ENCODE data around the gene SPACA4. TPM values are rescaled to one million over a fixed set of nuclear protein-coding genes. Genes with fewer than 3 reads are reported as not detected.
"Not testable (repeated sequence)": the region's sequence is repeated elsewhere in the genome, so short reads cannot be mapped to it uniquely, and the experiment has no call there.

Gene SPACA4, protein sequence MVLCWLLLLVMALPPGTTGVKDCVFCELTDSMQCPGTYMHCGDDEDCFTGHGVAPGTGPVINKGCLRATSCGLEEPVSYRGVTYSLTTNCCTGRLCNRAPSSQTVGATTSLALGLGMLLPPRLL
- not detected in 2 replicates for total RNA-seq (2014; rRNA removed; shearing (Covaris generic))
- polyA plus RNA-seq (2014; cell fraction: nucleus; rRNA removed), result not detected in 2 replicates

DNA sequence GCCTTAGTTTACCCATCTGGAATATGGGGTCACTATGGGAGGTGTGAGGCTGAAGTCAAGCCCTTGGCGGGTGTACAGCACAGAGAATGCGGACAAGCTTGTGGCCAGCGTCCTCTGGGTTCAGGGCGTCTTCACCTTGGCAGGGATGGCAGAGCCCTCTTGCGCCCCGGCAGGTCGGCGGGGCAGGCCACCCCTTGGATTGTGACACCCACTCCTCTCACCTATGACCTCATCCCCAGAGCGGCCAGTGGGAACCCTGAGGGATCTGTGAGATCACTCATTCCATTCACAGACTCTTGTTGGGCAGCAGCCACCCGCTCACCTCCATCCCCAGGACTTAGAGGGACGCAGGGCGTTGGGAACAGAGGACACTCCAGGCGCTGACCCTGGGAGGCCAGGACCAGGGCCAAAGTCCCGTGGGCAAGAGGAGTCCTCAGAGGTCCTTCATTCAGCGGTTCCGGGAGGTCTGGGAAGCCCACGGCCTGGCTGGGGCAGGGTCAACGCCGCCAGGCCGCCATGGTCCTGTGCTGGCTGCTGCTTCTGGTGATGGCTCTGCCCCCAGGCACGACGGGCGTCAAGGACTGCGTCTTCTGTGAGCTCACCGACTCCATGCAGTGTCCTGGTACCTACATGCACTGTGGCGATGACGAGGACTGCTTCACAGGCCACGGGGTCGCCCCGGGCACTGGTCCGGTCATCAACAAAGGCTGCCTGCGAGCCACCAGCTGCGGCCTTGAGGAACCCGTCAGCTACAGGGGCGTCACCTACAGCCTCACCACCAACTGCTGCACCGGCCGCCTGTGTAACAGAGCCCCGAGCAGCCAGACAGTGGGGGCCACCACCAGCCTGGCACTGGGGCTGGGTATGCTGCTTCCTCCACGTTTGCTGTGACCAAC is at the start of gene SPACA4:
SPACA4 (plus strand) TSS at position 280 of the 896 bp plus-strand sequence; CDS start at position 517, 237 bp downstream.
- DNase-seq (ENCODE audit: extremely low read depth, low read depth), result no peak

DNA sequence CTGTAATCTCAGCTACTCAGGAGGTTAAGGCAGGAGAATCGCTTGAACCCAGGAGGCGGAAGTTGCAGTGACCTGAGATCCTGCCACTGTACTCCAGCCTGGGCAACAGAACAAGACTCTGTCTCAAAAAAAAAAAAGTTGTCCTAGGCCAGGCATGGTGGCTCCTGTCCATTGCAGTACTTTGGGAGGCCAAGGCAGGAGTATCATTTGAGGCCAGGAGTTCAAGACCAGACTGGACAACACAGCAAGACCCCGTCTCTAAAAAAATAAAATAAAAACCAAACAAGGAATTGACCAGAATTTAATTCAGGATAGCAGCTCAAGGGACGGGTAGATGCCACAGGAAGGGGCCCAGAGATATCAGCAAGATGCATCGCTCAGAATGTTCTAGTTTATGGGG is 49.7 kb upstream of the SPACA4 start:
- DNase-seq (ENCODE audit: extremely low read depth, low read depth), result no peak

DNA sequence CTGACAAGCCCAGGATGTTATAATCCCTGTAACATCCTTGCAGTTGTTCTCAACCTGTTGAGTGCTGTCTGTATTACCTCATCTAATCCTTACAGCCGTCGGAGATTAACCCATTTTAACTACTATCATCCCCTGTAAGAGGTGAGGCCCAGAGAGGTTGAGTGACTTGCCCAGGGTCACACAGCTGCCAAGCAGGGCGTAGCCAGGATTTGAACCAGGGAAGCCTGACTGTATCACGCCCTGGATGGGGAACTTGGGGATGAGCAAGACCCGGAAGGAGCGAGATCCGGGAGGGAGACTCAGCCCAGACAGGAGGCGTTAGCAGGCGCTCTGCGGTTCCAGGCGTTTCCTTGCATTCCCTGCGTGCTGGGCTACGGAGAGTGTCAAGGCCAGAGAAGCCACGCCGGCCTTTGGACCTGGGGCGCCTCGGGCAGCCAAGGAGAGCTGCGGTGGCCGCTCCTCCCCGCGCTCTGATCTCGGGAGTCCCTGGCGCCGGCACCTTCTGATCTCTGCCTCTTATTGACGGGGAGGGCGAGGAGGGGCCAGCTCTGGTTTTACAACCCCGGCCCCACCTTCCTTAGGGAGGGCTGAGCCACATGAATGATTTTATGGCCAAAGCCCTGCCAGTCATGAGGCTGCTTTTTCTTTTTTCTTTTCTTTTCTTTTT is 48.4 kb upstream of the SPACA4 start:
- DNase-seq (ENCODE audit: extremely low read depth, low read depth), result no peak

DNA sequence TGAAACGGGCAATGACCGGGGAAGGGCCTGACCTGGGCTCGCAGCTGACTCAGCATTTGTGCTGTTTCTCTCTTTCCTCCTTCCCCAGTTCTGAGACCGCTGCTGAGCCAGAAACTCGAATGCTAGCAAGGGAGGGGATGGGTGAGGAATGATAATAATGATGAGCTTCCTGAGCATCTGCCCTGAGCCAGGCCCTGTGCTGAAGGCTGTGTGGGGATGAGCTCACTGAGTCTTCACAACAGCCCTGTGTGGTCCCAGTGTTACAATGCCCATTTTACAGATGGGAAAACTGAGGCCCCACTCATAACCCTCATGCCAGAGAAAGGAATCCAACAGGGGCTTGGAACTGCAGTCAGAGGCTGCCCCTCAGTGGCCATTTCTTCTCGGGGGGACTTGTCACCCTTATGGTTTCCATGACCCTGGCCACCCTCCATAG is 46.4 kb upstream of the SPACA4 start:
- no peak for DNase-seq (ENCODE audit: extremely low read depth, low read depth)

DNA sequence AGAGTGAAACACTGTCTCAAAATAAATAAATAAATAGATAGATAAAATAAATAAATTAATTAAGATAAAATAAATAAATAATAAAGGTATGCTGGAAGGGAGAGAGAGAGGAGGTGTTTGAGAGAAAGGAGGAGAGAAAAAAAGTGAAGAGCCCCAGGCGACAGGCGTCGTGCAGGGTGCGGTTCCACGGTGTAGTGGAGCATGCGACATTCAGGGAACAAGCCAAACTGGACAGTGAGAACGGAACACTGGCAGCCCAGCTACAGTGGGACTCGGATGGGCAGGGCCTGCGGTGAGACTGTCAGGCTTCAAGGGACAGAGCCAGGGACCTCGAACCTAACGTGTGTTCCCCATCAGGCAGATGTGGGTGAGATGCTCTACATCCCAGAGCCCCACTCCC is 45.1 kb upstream of the SPACA4 start:
- no peak for DNase-seq (ENCODE audit: extremely low read depth, low read depth)

DNA sequence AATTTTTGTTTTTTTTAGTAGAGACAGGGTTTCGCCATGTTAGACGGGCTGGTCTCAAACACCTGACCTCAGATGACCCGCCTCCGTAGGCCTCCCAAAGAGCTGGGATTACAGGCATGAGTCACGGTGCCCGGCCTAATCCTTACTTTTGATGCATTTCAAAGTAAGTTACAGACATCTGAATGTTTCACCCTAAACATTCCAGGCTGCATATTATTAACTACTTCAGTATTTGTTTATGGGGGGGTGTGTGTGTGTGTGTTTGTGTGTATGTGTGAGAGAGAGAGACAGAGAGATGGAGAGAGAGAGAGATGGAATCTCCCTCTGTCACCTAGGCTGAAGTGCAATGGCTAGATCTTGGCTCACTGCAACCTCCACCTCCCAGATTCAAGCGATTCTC is 41.5 kb upstream of the SPACA4 start:
- no peak for DNase-seq (ENCODE audit: extremely low read depth, low read depth)

DNA sequence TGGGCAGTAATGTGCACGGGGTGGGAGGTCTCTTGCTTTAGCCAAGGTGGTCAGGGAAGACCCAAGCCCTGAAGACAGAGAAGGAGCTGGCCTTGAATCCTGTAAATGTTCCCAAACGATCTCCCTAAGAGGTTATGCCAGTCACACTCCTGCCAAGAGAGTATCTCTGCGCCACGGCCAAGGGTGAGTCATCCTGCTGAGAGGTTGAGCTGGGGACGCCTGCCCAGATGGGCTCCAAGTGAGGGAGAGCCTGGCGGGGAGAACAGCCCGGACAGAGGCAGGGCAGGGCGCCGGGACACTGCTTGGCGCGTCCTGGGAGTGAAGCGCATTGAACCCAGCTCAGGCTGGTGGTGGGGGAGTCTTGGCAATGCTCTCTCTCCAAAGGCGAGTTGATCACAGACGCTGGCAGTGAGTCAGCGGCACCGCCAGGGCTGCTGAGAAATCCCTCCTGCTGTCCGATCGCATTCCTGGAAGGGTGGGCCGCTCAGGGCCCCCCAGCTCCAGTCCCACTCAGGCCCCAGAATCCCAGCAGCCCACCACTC is 38.1 kb upstream of the SPACA4 start:
- DNase-seq (ENCODE audit: extremely low read depth, low read depth), result peak; percentile 79

DNA sequence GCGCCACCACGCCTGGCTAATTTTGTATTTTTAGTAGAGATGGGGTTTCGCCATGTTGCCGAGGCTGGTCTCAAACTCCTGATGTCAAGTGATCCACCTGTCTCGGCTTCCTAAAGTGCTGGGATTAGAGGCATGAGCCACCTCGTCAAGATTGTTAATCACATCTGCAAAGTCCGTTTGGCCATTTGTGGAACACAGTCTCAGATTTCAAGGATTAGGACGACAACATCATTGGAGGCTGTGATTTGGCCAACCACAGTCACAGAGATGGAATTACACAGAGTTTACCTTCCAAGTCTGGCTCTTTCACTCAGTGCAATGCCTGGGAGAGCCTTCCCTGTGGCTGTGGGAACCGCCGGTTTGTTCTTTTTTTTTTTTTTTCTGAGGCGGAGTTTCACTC is 36.7 kb upstream of the SPACA4 start:
- no peak for DNase-seq (ENCODE audit: extremely low read depth, low read depth)

DNA sequence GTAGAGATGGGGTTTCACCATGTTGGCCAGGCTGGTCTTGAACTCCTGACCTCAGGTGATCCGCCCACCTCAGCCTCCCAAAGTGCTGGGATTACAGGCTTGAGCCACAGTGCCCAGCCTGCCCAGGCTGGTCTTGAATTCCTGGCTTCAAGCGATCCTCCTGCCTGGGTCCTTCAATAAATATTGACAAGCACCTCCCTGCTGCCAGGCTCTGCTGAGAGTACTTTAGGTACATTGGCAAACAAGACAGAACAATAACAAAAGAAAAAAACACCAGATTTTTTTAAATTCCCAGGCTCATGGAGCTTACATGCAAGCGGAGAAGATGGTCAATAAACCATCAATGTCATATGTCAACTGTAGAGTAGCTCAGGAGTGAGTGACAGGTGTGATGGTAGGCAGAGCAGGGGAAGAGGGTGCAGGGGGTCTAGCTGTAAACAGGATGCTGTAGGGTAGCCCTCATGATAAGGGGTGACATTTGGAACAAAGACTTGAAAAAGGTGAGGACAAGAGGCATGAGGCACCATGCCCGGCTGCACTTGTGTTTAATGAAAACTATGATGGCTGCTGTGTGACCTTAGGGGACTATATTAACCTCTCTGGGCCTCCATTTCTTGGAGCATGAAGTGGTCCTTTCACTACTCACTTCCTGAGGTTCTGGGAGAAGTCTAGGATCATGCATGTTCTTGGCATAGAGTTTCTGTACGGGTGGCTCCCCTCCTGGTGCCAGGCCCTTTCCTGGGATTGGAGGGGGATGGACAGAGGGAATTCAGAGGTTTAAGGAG is 35.0 kb upstream of the SPACA4 start:
- no peak for DNase-seq (ENCODE audit: extremely low read depth, low read depth)

DNA sequence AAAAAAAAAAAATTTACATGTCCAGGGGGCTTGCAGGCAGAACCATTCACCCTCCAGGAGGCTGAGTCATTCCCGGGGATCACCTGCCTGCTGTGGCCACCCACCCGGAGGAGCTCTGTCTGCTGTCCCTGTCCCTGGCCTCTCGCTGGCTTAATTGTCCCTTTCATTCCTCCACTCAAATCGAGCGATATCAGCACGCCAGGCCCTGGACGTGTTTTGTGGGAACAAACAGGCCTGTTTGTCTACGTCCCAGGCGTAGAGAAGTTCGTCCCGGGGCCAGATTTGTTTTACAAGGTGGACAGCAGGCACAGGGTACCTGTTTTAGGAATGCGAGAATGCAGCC is 33.4 kb upstream of the SPACA4 start:
- DNase-seq (ENCODE audit: extremely low read depth, low read depth), result no peak

DNA sequence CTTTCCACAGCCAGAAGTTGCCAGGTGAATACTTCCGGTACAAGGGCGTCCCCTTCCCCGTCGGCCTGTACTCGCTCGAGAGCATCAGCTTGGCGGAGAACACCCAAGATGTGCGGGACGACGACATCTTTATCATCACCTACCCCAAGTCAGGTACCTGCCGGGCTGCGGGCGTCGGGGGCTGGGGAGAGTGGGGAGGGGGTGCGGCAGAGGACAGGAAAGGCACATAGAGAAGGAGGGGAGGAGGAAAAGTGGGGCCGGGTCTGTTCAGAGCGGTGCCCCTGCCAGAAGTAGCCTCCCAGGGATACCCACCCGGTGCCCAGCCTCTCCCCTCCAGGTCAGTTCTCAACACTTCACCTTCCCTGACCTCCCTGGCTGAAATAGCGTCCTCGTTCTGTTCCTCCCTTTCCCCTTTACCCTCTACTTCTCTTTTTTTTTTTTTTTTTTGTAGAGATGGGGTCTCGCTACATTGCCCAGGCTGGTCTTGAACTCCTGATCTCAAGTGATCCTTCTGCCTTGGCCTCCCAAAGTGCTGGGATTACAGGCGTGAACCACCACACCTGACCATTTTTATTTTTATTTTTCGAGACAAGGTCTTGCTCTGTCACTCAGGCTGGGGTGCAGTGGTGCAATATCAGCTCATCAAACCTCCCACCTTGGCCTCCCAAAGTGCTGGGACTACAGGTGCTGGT is 30.5 kb upstream of the SPACA4 start:
- DNase-seq (ENCODE audit: extremely low read depth, low read depth), result no peak

DNA sequence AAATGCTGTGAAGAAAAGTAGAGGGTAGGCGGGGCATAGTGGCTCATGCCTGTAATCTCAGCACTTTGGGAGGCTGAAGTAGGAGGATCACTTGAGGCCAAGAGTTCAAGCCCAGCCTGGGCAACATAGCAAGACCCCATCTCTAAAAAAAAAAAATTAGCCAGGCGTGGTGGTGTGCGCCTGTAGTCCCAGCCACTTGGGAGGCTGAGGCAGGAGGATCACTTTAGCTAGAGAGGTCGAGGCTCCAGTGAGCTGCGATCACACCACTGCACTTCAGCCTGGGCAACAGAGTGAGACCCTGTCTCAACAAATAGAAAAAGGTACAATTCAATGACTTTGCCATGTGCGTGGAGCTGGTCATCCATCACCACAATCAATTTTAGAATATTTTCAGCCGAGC is 28.6 kb upstream of the SPACA4 start:
- not testable (repeated sequence) for DNase-seq (ENCODE audit: extremely low read depth, low read depth)

DNA sequence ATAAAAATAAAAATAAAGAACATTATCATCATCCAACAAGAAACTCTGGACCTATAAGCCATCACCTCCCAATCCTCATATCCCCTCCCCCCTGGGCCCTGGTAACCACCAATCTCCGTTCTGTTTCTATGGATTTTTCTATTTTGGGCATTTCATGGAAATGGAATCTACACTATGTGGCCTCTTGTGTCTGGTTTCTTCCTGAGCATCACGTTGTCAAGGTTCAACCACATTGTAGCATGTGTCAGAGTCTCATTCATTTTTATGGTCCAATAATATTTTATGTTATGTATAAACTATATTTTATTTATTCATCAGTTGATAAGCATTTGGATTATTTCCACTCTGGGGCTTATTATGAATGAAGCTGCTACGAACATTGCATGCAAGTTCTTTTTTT is 27.7 kb upstream of the SPACA4 start:
- no peak for DNase-seq (ENCODE audit: extremely low read depth, low read depth)

DNA sequence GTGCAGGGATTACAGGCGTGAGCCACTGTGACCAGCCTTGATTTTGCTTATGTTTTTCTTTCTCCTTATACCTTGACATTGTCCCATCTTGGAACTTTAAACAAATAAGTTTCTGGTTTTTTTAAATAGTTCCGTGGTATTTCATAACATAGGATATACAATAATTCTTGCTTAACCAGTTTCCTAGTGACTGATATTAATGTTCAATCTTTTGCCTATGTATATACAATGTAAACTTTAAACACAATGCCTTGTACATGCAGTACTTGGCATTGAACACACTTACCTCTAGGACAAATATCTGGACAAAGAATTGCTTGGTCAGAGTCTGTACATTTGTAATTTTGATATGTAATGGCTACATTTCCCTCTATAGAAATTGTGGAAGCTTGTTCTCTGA is 24.4 kb upstream of the SPACA4 start:
- no peak for DNase-seq (ENCODE audit: extremely low read depth, low read depth)

DNA sequence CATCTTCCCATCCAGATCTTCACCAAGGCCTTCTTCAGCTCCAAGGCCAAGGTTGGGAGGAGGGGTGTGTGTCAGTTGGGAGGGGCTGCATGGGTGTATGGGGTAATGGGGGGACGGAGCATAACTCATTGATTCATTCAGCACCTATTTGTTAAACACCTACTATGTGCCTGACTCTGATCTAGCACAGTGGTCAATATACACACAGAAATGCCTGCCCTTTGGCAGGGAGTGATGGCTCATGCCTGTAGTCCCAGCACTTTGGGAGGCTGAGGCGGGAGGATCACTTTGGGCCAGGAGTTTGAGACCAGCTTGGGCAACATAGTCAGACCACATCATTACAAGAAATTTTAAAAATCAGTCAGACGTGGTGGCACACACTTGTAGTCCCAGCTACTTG is 19.2 kb upstream of the SPACA4 start:
- no peak for DNase-seq (ENCODE audit: extremely low read depth, low read depth)

DNA sequence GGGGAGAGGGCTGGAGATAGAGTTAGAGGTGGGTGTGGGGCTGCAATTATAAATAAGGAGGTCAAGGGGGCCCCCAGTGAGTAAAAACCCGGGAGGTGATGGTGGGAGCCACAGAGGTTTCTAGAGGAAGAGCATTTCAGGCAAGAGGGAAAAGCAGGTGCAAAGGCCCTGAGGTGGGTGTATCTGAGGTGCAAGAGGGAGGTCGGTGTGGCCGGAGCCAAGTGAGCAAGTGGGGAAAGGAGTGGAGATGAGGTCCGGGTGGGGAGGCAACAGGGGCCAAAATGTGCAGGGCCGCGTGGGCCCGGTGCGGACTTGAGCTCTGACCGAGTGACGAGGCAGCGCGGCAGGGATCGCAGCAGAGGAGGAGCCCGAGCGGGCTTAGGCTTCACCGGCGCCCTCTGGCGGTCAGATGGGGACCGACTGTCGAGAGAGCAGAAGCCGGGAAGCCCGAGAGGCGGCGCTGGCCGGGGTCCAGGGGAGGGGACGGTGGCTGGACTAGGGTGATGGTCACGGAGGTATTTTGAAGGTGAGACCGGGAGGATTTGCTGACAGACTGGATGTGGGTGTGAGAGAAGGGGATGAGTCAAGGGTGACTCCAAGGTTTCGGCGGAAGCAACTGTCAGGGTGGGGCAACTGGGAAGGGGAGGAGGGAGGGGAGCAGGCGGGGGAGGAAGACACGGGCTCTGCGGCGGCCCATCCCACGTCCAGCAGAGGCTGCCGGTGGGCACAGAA is 17.7 kb upstream of the SPACA4 start:
- DNase-seq (ENCODE audit: extremely low read depth, low read depth), result peak; percentile 82

DNA sequence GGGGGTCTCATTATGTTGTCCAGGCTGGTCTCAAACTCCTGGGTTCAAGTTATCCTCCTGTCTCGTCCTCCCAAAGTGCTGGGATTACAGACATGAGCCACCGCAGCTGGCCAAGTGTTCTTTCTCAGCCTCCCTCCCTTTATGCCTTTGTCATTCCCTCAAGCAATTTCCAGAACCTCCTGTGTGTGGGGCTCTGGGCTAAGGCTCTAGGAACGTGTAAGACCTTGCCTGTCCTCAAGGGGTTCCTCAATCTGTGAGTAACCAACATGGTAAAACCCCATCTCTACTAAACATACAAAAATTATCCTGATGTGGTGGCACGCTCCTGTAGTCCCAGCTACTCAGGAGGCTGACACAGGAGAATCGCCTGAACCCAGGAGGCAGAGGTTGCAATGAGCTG is 15.5 kb upstream of the SPACA4 start:
- DNase-seq (ENCODE audit: extremely low read depth, low read depth), result no peak

DNA sequence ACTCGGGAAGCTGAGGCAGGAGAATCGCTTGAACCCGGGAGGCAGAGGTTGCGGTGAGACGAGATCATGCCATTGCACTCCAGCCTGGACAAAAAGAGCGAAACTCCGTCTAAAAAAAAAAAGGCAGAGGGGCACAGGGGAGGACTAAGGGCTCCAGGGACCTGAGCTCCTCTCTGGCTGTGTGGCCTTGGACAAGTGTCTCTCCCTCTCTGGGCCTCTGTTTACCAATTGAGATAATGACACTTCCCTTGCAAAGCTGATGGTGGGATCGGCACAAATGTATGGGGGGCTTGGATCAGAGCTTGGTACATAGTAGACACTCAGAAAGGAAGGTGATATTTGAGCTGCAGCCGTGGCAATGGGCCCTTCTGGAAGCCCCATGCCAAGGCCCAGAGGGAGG is 11.4 kb upstream of the SPACA4 start:
- no peak for DNase-seq (ENCODE audit: extremely low read depth, low read depth)

DNA sequence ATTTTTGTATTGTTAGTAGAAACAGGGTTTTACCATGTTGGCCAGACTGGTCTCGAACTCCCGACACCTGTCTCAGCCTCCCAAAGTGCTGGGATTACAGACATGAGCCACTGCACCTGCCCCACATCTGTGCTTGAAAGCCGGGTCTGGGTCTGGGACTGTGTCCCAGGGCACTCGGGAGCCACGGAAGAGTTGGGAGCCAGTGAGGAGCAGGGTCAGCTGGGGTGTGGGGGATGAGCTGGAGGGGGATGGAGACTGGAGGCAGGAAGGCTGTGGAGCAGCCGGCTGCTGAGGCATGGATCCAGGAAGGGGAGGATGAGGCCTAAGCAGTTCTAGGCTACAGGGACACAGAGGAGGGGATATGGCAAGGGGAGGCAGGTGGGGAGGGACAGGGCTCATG is 10.7 kb upstream of the SPACA4 start:
- DNase-seq (ENCODE audit: extremely low read depth, low read depth), result no peak

Measured in NCI-H460 (cell line).